Spinal cord (tissue), 10 donors: ENCODE data around the gene RFX8. TPM values are rescaled to one million over a fixed set of nuclear protein-coding genes. Genes with fewer than 3 reads are reported as not detected.

Experiments used
- DNase-seq, 6 donors: peaks; one replicate each; pipeline versions ENCODE4 v3.0.0 to v3.0.0-alpha.2; 2013 to 2015; ENCODE audit warnings: low spot score in 6 of 6, low read depth in 4 of 6
- H3K27ac ChIP-seq: one replicate; pipeline ENCODE4 v1.5.1; 2013; ENCODE audit warnings: low read depth, low read length, control low read depth
- H3K27me3 ChIP-seq: one replicate; pipeline ENCODE4 v1.6.1; 2013; ENCODE audit warnings: low read length; ENCODE audit not compliant: control insufficient read depth, insufficient read depth
- H3K36me3 ChIP-seq: one replicate; pipeline ENCODE4 v1.6.1; 2013; ENCODE audit warnings: low read length; ENCODE audit not compliant: control insufficient read depth, insufficient read depth
- H3K4me1 ChIP-seq: one replicate; pipeline ENCODE4 v1.6.1; 2013; ENCODE audit warnings: low read length; ENCODE audit not compliant: control insufficient read depth, insufficient read depth
- H3K4me3 ChIP-seq: one replicate; pipeline ENCODE4 v1.5.1; 2013; ENCODE audit warnings: low read depth, low read length, control low read depth
- H3K9me3 ChIP-seq: one replicate; pipeline ENCODE4 v1.6.1; 2013; ENCODE audit warnings: low read length; ENCODE audit not compliant: control insufficient read depth, insufficient read depth
- WGBS: methylation state at CpG from one replicate; pipeline ENCODE4 v1.1.5; 2013; ENCODE audit warnings: missing lambda C conversion rate; ENCODE audit not compliant: insufficient coverage; 5-methylcytosine and 5-hydroxymethylcytosine counted together
- polyA plus RNA-seq, 2 donors: library from polyadenylated mRNA; unstranded; fragments of 120-200 nt; gene quantifications; one replicate each; pipeline ENCODE4 v1.2.1, GENCODE V29; 2013; ENCODE audit not compliant: insufficient read length in 2 of 2
- total RNA-seq, 2 donors: library from RNA; depleted of rRNA in 1 of 2; stranded (reverse); fragments of 120-200 nt in 1 of 2; fragments of >200 nt in 1 of 2; gene quantifications; one replicate each; pipeline versions ENCODE4 v1.2.3 to v1.2.4, GENCODE V29; 2013 to 2014
- donor health status: healthy.

The RFX8 gene
- total and polyA plus RNA-seq, 4 donors: 0.66 to 1.4 (median 1.1) TPM

DNA sequence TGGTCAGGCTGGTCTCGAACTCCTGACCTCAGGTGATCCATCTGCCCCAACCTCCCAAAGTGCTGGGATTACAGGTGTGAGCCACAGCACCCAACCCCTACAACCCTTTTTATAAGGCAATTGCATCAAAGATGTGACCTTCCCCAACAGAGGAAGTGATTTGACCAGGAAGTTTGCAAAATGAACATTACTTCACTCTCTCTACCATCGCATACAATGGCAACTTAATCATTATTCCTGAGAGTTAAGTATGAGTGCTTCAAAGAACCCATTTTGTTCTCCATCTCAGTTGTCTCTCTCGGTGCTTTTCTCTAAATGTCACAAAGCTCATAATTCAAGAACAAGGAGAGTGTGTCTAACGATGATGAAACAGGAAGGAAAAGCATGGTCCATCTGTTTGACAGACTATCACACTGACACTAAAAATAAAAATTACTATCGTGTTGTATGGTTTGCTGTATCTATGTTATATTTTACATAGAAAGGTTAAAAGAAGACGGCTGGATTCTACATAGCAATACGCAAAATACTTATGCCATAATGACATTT is 69.5 kb downstream of the RFX8 start:
- Histone ChIP-seq H3K9me3 (no peaks in the 10 kb centered on the region), H3K36me3 (no peaks in the 10 kb centered on the region), H3K4me1 (peaks cover 5% of the 10 kb centered on the region), H3K27ac (no peak overlapping the region), H3K4me3 (no peak overlapping the region), H3K27me3 (no peaks in the 10 kb centered on the region)
- no peak for DNase-seq
- 88% methylated on average over 1 of the region's 7 CpGs for WGBS

DNA sequence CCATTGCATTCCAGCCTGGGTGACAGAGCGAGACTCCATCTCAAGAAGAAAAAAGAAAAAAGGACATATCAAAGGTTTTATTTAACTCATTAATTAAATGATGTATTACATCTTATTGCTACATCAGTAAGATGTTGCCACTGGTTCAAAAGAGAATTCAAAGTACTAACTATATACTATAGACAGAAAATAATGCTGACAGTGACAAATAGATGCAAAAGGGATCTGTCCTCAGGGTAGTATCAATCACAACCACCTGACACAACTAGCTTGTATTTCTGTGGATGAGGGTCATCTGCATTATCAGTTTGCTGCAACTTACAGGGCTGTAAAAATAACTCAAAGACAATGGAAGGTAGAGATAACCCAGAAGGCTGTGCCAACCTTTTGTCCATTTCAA is 71.2 kb downstream of the RFX8 start:
- WGBS: no CpG with 5 or more reads among the region's 1 CpG
- H3K27me3 ChIP-seq: no peaks in the 10 kb centered on the region

DNA sequence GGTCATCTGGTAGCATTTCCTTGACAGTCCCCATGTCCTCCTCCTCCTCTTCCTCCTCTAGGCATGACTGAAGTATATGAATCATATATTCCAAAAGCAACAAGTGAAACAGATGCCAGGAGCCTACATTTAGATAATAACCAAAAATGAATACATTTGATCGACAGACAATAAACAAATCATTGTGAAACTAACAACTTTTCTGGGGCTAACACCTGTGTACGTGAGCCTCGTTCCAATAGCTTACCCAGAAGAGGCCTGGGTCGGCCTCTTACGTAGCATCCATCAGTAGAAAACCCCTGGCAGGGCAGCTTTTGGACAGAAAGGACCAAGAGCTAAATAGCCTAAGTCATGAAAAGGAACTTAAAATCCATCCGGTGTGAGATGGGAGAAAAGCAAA is 72.3 kb downstream of the RFX8 start:
- no peak for DNase-seq
- H3K9me3 ChIP-seq: no peaks in the 10 kb centered on the region
- H3K27ac ChIP-seq: no peak overlapping the region
- 96% methylated on average over 5 of the region's 6 CpGs for WGBS
- peaks cover 3% of the 10 kb centered on the region for H3K27me3 ChIP-seq
- H3K4me1 ChIP-seq: peaks cover 5% of the 10 kb centered on the region
- no peaks in the 10 kb centered on the region for H3K36me3 ChIP-seq
- H3K4me3 ChIP-seq: no peak overlapping the region

More for the DNA sequence above, 71.2 kb downstream of the RFX8 start:
- H3K36me3 ChIP-seq: no peaks in the 10 kb centered on the region
- H3K27ac ChIP-seq: no peak overlapping the region
- H3K4me3 ChIP-seq: no peak overlapping the region
- no peaks in the 10 kb centered on the region for H3K9me3 ChIP-seq
- H3K4me1 ChIP-seq: peaks cover 5% of the 10 kb centered on the region
- no peak for DNase-seq

DNA sequence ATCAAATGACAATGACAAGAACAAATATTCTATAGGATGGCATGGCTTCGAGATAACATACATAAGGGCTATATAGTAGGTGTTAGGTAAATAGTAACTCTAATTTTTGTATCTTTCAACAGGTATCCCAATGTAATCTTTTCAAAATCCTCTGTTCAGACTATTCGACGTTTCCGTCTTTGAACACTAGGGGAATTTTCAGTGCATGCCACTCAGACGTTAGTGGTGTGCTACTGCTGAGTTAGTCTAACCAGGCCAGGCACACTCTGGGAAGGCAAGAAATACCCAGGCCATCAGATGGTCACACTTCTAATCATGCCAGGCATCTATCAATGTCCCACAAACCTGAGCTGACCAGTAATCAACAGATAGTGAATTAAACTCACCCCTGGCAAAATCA is 73.0 kb downstream of the RFX8 start:
- Histone ChIP-seq H3K27me3 (peaks cover 3% of the 10 kb centered on the region), H3K4me3 (no peak overlapping the region), H3K36me3 (no peaks in the 10 kb centered on the region), H3K4me1 (peaks cover 5% of the 10 kb centered on the region), H3K27ac (no peak overlapping the region), H3K9me3 (no peaks in the 10 kb centered on the region)
- no peak for DNase-seq
- 66% methylated on average over 4 of the region's 5 CpGs for WGBS

DNA sequence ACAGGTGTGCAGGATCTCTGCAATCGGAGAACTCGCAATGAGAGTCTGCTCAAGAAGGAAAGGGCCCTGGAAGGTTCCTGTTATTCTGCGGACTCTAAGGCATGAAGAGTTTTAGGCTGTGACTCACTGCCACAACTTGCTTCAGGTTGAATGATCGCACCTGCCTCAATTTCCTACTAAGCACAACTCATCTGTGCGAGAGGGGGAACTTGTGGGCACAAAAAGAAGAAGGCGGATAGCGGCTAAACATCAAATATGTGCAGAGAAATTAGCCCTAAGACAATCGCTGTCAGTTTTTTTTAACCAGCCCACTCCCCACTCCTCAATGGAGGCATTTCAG is 73.6 kb downstream of the RFX8 start:
- Histone ChIP-seq H3K27me3 (peaks cover 3% of the 10 kb centered on the region), H3K27ac (no peak overlapping the region), H3K4me1 (peaks cover 5% of the 10 kb centered on the region), H3K36me3 (no peaks in the 10 kb centered on the region), H3K9me3 (no peaks in the 10 kb centered on the region), H3K4me3 (no peak overlapping the region)
- 91% methylated on average over 2 of the region's 8 CpGs for WGBS
- DNase-seq: no peak

DNA sequence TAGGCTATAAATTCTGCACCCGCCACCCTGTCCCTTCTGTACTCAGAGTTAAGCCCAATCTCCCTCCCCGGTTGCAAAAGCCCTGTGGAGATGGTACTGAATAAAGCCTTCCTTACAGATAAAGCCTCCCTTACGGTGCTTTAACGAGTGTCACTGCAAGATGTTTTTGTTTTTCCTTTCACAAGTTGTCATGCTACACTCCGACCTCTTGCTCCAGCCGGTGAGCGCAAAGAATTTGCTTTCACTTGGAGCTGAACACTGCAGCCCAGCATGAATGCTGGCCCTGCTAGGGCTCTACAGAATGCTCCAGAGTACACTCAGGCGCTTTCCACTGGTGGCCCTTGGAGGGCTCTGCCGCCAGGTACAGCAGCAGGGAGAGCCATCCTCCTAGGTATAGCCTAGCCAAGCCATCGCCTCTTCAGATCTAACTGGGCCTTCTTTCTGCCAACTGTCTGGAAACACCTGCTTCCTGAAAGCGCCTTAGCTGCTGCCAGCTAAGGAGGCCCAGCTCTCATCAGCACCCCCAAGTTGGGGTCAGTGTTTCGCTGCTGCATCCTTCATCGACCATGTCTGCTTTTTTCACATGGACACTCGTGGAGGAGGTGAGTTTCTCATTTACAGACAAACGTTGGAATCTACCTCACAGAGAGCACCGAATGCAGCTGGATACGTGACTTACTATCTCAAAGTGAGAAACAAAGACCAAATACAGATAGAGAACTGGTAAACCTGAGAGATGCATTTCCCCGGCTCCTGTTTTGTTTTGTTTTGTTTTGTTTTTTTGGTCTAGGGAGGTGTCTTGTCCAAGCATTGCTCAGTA is 74.2 kb downstream of the RFX8 start:
- no peaks in the 10 kb centered on the region for H3K9me3 ChIP-seq
- peaks cover 3% of the 10 kb centered on the region for H3K27me3 ChIP-seq
- peaks cover 5% of the 10 kb centered on the region for H3K4me1 ChIP-seq
- H3K36me3 ChIP-seq: no peaks in the 10 kb centered on the region
- peak in 1 of 6 donors; percentile 15 for DNase-seq
- 57% methylated on average over 16 of the region's 18 CpGs for WGBS
- H3K4me3 ChIP-seq: no peak overlapping the region
- H3K27ac ChIP-seq: no peak overlapping the region

DNA sequence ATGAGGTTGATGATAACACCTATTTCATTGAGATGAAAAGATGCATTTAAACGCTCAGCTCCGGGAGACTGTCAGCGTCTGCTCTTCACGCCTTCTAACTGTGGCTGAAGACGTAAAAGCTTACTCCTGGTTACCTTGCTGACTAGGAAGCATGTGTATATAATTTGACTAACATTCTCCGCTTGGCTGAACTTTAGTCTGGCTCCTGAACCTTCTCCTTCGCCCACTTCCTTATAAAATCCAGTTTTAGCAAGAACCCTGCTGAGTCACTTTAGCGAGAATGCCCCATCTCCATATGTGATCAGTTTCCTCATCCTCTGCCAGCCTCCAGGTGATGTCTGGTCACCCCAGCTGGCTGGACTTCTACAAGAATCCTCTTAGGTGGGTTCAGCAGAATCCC is 74.9 kb downstream of the RFX8 start:
- no peaks in the 10 kb centered on the region for H3K9me3 ChIP-seq
- 78% methylated on average over 8 of the region's 8 CpGs for WGBS
- no peaks in the 10 kb centered on the region for H3K36me3 ChIP-seq
- H3K4me3 ChIP-seq: no peak overlapping the region
- no peak overlapping the region for H3K27ac ChIP-seq
- peaks cover 3% of the 10 kb centered on the region for H3K27me3 ChIP-seq
- peaks cover 5% of the 10 kb centered on the region for H3K4me1 ChIP-seq
- no peak for DNase-seq

DNA sequence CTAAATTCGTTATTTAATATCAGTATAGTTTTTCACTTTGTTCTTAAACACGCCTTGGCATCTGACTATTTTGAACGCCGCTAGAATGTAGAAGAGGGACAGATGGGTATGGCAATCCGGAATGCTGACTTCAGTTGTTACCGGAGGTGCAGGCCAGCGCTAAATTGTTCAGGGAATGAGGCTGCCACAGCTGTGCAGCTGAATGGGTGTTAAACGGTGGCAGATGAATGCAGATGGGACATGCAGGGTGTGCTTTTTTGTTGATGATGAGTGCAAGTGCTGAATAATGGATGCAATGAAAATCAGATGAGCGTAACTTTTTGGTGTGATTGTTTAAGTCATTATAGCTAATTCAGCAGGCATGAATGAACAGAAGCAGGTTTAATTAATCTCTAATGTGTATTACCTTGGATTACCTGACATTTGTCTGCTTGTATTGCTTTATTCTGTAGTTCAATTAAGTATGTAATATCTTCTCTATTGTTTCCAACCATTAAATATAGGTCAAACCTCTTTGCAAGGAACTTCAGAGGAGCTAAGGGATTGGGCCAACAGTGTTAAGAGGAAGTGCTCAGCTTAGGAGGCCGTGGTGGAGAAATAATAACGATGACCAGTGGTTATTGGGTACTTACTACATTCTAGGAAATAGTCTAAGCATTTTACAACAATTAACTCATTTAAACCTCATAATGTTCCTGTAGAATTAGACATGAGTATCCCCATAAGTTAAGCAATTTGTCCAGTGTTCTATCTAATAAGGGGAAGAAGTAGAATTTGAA is 75.7 kb downstream of the RFX8 start:
- no peaks in the 10 kb centered on the region for H3K9me3 ChIP-seq
- H3K27me3 ChIP-seq: peaks cover 3% of the 10 kb centered on the region
- H3K4me1 ChIP-seq: peaks cover 5% of the 10 kb centered on the region
- no peaks in the 10 kb centered on the region for H3K36me3 ChIP-seq
- no peak overlapping the region for H3K27ac ChIP-seq
- no peak overlapping the region for H3K4me3 ChIP-seq
- 41% methylated on average over 8 of the region's 11 CpGs for WGBS
- peak in 2 of 6 donors; percentile 48 to 92 for DNase-seq

DNA sequence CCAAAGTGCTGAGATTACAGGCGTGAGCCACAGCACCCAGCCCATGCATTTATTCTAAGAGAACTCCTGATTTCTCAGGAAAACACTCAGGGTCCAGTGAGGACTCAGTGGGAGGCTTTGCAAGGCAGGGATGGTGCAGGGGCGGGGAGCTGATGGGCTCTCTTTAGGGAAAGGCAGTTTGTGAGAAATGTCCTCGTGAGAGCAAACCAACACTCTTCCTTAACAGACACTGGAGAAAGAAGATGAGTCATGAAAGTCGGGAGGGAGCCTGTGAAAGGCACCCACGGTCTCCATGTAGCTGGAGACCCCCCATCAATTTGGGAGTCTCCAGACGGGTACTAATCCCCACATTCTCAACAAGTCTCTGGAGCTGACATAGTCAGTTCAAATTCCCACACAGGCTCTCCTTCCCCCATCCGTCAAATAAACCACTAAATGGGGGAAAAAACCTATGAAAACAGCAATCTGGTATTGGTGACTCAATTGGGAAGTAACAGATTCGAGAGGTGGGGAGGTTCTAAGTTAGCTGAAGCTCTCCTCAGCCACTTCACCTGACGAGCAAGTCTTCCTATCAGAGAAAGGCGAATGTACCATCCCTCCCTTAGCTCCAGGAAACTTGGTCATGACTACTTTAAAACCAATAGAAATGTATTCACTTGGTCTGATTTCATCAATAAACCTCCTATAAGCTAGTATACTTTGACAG is 76.6 kb downstream of the RFX8 start:
- no peaks in the 10 kb centered on the region for H3K36me3 ChIP-seq
- no peak overlapping the region for H3K4me3 ChIP-seq
- no peaks in the 10 kb centered on the region for H3K9me3 ChIP-seq
- H3K27me3 ChIP-seq: peaks cover 3% of the 10 kb centered on the region
- H3K4me1 ChIP-seq: peaks cover 5% of the 10 kb centered on the region
- 93% methylated on average over 3 of the region's 10 CpGs for WGBS
- no peak for DNase-seq
- no peak overlapping the region for H3K27ac ChIP-seq
